GM12864 (cell line): Measurements from ENCODE around the gene SAV1.
"Not testable (repeated sequence)": the region's sequence is repeated elsewhere in the genome, so short reads cannot be mapped to it uniquely, and the experiment has no call there.

Experiments used
- DNase-seq: peaks from one replicate; pipeline ENCODE4 v3.0.0-alpha.2; 2011; ENCODE audit warnings: low read depth
- H3K4me3 ChIP-seq: 2 replicates; pipeline ENCODE4 v1.5.1; 2011; ENCODE audit warnings: mild to moderate bottlenecking, low read depth, low read length, control low read depth
- CTCF ChIP-seq: IDR thresholded peaks from 2 replicates; pipeline ENCODE4 v1.5.1; 2011; ENCODE audit warnings: low read depth, mild to moderate bottlenecking, moderate library complexity, low read length, control low read depth, inconsistent platforms; ENCODE audit errors: missing control alignments

SAV1 gene

DNA sequence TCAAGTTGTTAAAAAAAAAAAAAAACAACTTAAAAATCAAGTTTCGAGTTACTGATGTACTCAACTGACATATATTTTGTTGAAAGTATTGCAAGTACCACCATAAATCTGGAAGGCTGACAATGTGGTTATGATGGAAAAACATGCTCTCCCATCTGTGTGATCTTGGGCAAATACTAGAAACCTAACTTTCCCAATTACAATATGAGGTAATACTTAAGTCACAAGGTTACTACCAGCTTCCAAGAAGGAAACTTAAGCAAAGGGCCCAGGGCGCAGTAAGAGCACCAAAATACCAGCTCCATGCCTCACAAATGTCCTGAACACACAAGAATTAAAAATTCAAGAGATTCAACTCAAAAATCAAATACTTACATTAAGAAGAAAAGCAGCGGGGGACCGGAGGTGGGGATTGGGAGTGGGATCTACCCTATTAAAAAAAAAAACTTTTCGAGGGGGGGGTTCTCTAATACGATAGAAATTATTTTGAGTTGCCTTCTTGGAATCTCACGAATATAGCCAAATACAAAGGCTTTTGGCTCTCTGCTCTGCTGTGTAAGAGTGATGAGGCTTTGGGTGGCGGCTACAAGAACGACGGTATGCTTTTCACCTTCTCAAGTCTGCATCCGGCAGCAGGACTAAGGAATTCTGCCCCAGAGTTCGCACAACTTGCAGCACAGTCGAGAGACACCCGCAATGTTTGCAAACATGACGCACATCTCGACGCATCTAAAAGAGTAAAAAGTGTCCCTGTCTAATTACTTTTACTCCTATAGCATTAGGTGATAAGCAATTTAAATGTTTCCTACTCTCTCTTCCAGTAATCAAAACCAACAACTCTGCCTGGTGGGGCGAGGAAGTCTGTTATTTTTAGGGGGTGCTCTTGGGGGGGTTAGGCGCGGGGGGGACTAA lies 1.1 kb downstream of the SAV1 start:
- peak overlapping the region; percentile 75 for H3K4me3 ChIP-seq
- TF ChIP-seq CTCF = no peak
- no peak for DNase-seq

- H3K4me3 ChIP-seq, DNase-seq: not testable (repeated sequence)
Measured at GRCh38 chr14:50665300-50665699, 2.8 kb downstream of the SAV1 start.

- not testable (repeated sequence) for DNase-seq, H3K4me3 ChIP-seq
Measured at GRCh38 chr14:50664579-50664978, 3.5 kb downstream of the SAV1 start.

- H3K4me3 ChIP-seq = no peak overlapping the region
- DNase-seq = no peak
- TF ChIP-seq CTCF = no peak
Measured at GRCh38 chr14:50659327-50659974, 8.7 kb downstream of the SAV1 start.

GRCh38 chr14:50658203-50658602 lies 9.9 kb downstream of the SAV1 start:
- no peak overlapping the region for H3K4me3 ChIP-seq
- no peak for DNase-seq
- TF ChIP-seq CTCF = no peak

DNA sequence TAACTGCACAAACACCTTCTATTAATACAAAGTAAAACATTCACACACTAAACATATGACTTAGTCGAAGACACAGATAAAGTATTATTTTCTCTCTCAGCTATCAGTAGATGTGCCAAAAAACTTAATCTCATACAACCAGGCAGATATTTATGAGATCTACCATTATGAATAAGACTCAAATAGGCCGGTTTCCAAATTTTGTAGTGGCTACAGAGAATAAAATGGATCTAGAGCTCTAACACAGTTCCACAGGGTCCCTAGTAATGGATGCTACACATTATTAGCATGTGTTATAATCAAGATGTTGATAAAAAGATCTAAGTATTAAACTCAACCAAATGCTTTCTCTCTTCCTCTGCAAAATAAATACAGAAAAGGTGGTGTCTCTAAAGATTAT lies 10.4 kb downstream of the SAV1 start:
- TF ChIP-seq CTCF = no peak
- no peak for DNase-seq
- H3K4me3 ChIP-seq = no peak overlapping the region

DNA sequence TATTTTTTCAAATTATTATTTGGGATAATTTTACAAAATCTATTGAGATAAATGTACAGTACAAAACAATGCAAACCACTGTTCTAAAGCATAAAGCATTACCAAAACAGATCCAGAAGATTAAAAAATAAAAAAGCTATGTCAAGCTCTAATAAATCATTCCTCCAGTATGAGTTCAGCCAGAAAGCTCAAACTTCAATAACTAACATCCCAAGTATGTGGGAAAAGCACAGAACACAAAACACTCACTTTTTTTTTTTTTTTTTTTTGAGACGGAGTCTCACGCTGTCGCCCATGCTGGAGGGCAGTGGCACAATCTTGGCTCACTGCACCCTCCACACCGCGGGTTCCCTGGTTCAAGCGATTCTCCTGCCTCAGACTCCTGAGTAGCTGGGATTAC lies 11.3 kb downstream of the SAV1 start:
- H3K4me3 ChIP-seq = no peak overlapping the region
- DNase-seq = no peak
- no peak for TF ChIP-seq CTCF

DNA sequence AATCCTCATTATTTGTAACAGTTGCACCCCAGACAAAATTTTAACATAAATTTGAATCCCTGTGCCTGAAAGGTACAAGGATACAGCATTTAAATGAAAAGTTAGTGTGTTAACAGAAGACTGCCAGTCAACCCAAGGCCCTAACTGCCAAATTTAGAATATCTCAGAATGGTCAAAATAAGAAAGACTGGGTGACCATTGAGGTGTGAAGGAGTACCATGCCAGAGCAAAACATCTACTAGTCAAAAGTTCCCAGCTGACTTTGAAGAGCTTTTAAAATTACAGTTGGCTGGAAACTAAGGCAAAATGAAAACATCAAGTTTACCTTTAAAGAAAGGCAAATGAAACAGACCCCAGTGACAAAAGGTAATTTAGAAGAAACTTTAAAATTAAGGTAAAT lies 18.4 kb downstream of the SAV1 start:
- DNase-seq = no peak
- TF ChIP-seq CTCF = no peak
- H3K4me3 ChIP-seq = no peak overlapping the region
